ENCODE results near the gene AKR1A1.
A peak's percentile ranks its signal among the peaks of the same experiment; 100 is the strongest.
"Not testable (repeated sequence)": the region's sequence is repeated elsewhere in the genome, so short reads cannot be mapped to it uniquely, and the experiment has no call there.

Gene AKR1A1

GRCh38 chr1:45550401-45551351 lies at the start of gene AKR1A1:
Gene AKR1A1 (plus strand): TSS chr1:45550826. CDS start chr1:45561795, 10,969 bp downstream.
- peak; percentile 42 to 95 (median 83) for DNase-seq

- peak in 1 of 58 donors; percentile 25 for DNase-seq
Observed at GRCh38 chr1:45501505-45501859, 49.1 kb upstream of the AKR1A1 start.

DNA sequence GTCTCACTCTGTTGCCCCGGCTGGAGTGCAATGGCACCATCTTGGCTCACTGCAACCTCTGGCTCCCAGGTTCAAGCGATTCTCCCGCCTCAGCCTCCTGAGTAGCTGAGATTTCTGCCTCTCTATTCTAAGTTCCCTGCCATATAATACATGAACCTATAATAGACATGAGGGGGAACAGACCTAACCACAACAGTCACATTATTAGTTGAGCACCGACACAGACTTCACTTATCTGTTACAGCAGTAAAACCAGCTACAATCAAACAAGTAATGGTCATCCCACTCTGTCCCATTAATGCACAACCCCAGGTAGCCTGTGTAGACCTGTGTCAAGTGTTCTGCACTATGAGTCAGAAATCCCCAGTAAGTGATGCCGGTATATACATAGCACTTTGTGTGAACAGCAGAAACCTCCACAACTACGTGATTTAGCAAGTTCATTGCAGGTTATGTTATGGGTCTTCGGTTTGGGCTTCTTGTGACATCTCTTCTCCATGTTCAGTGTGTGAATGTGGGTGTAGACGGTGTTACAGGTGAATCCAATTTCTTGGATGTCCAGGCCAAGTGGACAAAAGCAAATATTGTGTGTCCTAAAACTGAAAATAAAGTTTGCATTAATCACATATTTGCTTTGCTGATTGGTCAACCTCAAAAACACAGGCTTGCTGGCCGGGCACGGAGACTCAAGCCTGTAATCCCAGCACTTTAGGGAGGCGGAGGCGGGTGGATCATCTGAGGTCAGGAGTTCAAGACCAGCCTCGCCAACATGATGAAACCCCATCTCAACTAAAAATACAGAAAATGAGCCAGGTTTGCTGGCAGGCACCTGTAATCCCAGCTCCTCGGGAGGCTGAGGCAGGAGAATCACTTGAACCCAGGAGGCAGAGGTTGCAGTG lies 46.9 kb upstream of the AKR1A1 start:
- DNase-seq = no peak

DNA sequence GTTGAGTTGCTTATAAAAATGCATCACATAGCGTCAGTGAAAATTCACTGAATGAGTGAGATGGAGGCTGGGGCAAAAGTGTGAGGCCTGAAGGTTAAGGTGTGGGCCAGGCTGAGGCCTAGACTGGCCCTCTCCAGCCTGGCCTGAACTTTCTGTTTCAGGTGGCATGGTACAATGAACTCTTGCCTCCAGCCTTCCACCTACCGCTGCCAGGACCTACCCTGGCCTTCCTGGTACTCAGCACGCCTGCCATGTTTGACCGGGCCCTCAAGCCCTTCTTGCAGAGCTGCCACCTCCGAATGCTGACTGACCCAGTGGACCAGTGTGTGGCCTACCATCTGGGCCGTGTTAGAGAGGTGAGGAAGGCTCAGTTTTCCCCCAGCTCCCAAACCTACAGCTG lies 43.4 kb upstream of the AKR1A1 start:
- no peak for DNase-seq

DNA sequence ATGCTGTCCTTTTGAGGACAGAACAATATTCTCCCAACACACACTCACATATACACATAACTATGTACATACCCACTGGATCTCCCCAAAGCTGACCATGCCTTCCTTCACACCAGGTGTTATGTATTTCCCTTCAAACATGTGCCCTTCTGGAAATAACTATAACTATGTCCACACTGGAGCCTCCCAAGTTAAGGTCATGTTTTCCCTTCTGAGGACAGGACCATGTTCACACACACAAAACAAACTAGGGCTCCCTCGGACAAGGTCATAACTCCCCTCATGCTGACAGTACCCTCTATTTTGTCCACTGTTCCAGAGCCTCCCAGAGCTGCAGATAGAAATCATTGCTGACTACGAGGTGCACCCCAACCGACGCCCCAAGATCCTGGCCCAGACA lies 42.7 kb upstream of the AKR1A1 start:
- DNase-seq = no peak

DNA sequence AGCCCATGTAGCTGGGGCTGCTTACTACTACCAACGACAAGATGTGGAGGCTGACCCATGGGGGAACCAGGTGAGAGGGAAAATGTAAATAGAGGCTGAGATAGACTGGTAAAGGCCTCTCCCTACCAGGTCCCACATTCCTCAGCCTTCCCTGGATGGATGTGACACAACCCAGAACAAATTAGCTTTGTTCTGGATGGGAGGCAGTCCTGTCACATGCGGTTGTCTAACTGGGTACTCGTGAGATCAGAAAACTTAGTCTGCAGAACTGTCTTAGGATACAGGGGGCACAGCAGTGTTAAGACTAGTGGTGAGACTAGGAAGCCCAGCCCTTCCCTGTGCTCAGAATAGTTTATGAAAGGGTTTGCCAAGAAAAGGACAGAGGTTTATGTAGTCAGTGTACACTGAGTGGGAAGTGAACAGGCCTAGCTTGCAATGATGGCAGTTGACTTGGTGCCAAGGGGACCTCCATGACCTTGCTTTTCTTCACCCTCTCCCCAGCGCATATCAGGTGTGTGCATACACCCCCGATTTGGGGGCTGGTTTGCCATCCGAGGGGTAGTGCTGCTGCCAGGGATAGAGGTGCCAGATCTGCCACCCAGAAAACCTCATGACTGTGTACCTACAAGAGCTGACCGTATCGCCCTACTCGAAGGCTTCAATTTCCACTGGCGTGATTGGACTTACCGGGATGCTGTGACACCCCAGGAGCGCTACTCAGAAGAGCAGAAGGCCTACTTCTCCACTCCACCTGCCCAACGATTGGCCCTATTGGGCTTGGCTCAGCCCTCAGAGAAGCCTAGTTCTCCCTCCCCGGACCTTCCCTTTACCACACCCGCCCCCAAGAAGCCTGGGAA lies 42.1 kb upstream of the AKR1A1 start:
- DNase-seq = no peak

DNA sequence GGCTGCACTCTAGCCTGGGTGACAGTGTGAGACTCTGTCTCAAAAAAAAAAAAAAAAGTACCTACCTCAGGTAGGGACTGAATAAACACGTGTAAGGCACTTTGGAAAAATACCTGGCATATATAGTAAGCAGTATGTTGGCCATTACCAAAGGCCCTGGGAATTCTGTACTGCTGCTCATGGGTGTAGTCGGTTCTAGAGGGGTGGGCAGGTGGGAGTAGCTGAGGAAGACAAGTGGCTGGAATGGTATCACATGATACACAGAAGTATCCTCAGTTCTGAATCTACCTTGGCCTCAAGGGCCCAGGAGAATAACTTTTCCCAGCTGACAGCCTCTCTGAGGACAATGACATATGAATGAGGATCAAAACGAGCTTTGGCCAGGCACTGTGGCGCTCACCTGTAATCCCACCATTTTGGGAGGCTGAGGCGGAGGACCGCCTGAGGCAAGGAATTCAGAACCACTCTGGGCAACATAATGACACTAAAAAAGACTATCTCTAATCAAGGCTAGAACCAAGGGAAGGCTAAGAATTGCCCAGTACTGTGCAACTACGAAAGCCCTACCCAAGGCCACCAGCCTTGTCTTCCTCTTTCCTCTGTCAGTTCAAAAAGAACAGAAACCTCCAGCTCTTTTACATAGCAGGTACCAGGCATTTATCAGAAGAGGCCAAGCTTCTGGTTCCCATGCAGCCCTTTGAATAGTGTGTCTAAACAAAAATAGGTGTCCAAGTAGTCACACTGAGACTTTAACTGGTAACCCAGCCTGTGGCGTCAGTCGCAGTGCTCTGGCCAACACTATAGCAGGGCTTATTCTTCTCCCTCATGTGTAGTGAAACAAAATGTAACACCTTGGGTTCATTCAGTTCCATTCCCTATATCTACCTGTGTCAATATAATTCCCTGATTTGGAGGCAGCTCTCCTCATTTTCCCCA lies 40.3 kb upstream of the AKR1A1 start:
- no peak for DNase-seq

- DNase-seq = peak in 28 of 58 donors; percentile 14 to 66 (median 34)
Observed at GRCh38 chr1:45510972-45511527, 39.6 kb upstream of the AKR1A1 start.

- peak in 26 of 58 donors; percentile 5 to 57 (median 22) for DNase-seq
Observed at GRCh38 chr1:45512641-45513054, 38.0 kb upstream of the AKR1A1 start.

- DNase-seq = not testable (repeated sequence)
Observed at GRCh38 chr1:45513532-45514260, 36.9 kb upstream of the AKR1A1 start.

- no peak for DNase-seq
Observed at GRCh38 chr1:45516036-45516435, 34.6 kb upstream of the AKR1A1 start.

DNA sequence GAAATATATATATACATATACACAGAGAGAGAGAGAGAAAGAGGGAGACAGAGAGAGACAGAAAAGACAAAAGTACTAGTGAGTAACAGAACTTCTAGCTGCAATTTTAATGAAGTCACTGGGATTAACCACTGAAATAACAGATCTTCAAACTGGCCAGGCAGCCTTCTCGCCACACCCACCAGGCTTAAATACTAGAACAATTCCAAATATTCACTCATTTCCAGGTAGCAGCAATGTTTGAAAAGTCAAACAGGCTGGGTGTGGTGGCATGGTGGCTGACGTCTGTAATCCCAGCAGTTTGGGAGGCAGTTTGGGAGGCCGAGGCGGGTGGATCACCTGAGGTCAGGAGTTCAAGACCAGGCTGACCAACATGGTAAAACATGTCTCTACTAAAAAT lies 34.2 kb upstream of the AKR1A1 start:
- no peak for DNase-seq

DNA sequence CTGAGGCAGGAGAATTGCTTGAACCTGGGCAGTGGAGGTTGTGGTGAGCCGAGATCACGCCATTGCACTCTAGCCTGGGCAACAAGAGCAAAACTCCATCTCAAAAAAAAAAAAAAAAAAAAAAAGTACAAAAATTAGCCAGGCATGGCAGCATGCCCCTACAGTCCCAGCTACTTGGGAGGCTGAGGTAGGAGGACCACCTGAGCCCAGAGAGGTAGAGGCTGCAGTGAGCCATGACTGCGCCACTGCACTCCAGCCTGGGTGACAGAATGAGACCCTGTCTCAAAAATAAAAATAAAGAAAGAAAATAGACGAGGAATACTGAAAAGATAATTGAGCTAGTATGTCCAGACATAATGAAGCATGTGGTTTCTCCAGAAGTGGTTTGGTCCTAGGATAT lies 32.3 kb upstream of the AKR1A1 start:
- DNase-seq = not testable (repeated sequence)

DNA sequence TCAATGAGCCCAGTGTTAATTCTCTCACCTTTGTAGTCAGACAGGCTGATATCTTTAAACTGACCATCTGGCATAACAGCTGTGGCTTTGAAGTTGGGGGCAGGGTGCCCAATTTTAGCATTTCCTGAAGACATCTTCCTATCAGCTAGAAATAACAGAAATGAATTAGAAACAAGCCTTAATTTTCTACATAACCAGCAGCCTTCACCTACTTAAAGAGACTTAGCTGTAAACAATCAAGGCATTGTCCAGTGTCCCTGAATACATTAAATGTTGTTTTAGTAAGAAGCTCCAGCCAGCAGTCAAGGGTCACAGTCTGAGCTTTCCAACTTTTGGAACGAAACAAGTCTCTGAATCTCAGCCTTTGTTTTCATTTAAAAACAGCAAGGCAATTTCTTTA lies 31.7 kb upstream of the AKR1A1 start:
- peak in 4 of 58 donors; percentile 6 to 36 (median 8) for DNase-seq

DNA sequence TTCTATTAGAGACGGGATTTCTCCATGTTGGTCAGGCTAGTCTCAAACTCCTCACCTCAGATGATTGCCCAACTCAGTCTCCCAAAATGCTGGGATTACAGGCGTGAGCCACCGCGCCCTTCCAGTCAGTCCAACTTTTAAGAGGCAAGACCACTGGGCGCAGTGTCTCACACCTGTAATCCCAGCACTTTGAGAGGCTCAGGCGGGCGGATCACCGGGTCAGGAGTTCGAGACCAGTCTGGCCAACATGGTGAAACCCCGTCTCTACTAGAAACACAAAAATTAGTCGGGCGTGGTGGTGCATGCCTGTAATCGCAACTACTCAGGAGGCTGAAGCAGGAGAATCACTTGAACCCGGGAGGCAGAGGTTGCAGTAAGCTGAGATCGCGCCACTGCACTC lies 30.9 kb upstream of the AKR1A1 start:
- not testable (repeated sequence) for DNase-seq

DNA sequence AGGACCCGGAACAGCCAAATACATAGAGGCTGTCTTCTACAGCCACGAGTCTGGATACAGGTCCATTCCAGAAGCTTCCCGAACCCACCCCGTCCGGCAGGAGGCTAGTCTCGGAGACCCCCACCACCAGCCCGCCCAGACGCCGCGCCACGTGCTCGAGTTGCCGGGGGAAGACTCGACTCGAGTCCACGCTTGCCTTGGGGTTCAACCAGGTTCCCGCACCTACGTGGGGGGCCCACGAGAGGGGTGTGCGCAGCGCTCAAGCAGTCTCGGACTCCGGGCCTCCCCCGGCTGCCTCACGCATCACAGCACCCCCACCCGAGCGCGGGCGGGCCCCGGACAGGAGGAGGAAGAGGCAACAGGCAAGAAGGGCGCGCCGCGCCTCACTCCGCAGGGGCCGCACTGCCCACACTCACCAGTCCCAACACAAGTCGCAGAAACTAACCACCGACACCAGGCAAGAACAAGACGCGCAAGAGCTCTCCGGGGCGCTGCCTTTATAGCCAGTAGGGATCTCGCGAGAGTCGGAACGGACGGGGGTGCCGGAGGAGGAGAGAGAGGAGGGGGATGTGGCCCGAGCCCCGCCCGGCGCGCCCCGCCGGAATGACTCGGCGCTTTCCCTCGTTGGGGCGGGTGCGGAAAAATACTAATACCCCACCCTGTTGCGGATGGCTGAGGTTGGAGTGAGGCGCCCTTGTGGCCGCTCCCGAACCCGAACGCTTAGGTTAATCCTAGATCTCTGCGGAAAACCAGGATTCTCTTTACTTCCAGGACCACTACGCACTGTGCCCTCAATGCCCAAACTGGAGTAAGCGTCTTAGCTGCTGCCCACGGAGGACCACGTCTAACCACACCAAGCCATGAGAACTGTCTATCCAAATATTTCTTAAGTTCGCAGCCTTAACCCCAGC lies 29.0 kb upstream of the AKR1A1 start, which contains the start of gene PRDX1:
Gene PRDX1 (minus strand): TSS at position 472 of the 911 bp plus-strand sequence. CDS start 2,841 bp downstream, outside the sequence.
- peak; percentile 58 to 98 (median 94) for DNase-seq

GRCh38 chr1:45522324-45523104 lies 28.1 kb upstream of the AKR1A1 start:
- no peak for DNase-seq

All from anterior cingulate cortex (tissue), 58 donors.